Forelimb muscle (tissue), 1 donor: ENCODE data around the gene RAET1L. TPM values are rescaled to one million over a fixed set of nuclear protein-coding genes. Genes with fewer than 3 reads are reported as not detected.
"Not testable (repeated sequence)": the region's sequence is repeated elsewhere in the genome, so short reads cannot be mapped to it uniquely, and the experiment has no call there.

ENCODE experiments used
- DNase-seq: peaks from one replicate; pipeline ENCODE4 v3.0.0-alpha.2; 2013; ENCODE audit warnings: low read depth
- polyA plus RNA-seq: library from polyadenylated mRNA; unstranded; fragments of 120-200 nt; gene quantifications from one replicate; pipeline ENCODE4 v1.2.1, GENCODE V29; 2013; ENCODE audit not compliant: insufficient read length

Gene RAET1L
- polyA plus RNA-seq, 1 donor, result not detected

- DNase-seq, result no peak
Observed at GRCh38 chr6:150044621-150045145, 19.4 kb upstream of the RAET1L start.

DNA sequence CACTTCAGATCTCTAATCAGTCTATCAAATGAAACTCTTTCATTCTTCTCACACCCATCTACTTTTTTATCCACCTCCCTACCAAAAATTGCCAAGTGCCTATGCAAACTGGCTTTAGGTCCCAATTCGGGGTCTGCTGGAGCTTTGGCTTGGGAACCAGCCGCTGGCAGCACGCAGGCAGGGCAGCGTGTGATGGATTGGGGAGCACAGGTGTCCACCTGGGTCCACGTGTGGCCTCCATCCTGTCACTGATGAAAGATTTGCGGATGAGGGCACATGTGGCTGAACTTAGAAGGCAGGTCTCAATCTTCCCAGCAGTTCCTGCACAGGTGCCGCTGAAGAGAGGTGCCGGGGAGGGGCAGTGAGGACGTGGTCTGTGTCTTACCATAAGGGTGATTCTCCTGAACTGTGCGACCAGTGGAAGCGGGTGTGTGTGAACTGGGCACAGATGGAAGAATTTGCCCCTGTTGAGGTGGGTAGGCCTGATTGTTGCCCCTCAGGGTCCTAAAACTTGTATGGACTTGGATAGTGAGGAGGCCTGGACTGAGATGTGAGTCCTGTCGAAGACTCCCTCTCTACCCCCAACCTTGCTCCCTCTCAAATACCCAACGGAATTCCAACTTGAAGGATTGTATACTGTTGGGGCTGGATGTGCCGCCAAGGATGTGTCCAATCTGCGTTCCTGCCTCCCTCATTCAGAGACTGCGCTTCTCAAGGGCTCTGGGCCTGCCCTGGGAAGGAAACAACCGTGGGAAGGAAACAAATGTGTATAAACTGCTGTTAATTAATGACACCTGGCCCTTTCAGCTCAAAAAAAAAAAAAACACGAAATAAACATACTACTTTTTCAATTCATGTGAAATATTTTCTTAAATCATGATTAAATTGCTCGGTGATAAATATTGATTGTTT is 18.4 kb upstream of the RAET1L start:
- DNase-seq, result no peak

DNA sequence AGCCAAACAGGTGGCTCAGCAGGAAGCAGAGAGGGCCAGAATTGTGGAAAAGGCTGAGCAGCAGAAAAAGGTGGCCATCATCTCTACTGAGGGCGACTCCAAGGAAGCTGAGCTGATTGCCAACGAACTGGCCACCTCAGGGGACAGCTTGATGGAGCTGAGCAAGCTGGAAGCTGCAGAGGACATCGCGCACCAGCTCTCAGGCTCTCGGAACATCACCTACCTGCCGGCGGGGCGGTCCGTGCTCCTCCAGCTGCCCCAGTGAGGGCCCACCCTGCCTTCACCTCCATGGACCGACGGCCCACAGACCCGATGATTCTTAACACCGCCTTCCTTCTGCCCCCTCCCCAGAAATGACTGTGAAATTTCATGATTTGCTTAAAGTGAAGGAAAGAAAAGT is 17.8 kb upstream of the RAET1L start:
- no peak for DNase-seq

DNA sequence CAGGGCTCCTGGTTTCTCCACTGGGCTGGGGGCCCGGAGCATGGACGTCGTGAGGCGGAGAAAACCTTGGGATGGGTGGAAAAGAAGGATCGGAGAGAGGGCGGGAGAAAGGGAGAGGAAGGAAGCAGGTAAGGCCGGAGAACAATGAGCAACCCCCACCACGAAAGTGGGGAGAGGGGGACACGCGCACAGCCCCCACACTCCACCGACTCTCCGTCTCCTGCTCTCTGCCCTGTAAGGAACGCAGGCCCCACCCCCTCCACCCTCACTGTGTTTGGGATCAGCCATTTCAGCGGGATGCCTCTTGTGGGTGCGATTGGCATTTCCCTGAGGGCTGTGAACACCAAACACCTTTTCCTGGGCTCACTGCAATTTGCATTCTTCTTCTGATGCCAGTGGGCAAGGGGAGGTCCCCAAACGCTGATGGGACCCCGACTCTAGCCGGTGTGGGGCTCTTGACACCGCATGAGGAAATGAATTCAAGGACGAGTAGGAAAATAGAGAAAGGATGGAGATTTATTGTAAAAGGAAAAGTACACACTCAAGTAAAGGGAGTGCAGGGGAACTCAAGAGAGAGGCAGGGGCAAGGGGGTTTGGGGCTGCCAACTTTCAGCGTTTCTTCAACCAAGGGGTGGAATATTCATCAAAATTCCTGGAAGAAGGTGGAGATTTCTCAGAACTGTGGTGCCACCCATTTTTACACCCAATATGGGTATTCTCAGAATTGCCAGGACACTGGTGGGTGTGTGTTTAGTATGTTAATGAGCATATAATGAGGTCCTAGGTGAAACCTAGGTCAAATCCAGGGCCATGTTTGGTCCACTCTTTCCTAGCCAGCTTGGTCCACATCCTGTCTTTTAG is 13.1 kb upstream of the RAET1L start:
- DNase-seq, result no peak

DNA sequence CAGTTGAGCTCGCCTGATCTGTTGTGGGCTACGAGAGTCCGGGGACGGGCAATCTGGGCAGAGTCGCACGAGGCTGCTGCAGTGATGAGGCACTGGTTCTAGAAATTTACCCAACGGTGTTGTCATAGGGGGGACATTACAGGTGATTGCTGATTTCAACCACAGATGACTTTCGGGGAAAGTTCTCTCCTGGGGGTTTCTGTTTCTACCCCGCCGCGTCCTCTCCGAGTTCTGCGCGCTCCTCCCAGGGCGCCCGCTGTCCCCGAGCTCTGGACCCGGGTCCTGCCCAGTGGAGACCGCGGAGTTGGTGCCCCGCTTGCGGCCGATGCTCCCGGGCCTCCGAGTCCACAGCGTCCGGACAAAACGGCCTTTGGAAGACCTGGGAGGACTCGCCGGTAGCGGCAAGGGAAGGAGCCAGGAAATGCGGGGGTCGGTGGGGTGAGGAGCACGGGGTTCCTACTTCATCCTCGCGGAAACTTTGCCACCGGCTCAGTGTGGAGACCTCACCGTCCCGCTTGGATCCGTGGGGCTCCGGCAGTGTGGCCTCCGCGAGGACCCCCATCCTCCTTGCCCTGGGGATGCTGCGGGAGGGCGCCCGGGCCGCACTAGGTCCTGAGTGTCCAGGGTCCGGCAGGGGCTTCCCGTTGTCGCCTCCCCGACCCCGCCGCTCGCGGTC is 12.3 kb upstream of the RAET1L start:
- DNase-seq, result no peak

GRCh38 chr6:150036081-150036480 is 10.7 kb upstream of the RAET1L start:
- no peak for DNase-seq

- no peak for DNase-seq
Observed at GRCh38 chr6:150033207-150033771, 8.0 kb upstream of the RAET1L start.

- DNase-seq, result no peak
Observed at GRCh38 chr6:150032598-150032997, 7.3 kb upstream of the RAET1L start.

DNA sequence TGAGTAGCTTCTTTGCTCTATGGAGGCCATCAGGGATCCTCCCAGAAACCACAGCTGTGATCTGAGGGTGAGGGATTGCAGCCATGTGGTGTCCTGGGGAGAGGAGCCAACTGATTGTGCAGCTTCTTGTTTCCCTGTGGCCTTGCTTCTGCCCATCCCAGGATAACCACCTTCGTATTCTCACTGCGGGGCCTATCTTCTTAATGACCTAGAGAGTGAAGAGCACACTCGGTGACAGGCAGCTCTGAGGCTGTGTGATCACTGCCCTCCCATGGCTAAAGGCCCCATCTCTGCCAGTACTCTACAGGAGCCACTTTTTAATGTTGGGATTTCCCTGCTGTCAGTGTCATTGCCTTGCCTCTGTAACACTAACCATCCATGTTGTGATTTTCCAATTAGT is 5.3 kb upstream of the RAET1L start:
- no peak for DNase-seq

DNA sequence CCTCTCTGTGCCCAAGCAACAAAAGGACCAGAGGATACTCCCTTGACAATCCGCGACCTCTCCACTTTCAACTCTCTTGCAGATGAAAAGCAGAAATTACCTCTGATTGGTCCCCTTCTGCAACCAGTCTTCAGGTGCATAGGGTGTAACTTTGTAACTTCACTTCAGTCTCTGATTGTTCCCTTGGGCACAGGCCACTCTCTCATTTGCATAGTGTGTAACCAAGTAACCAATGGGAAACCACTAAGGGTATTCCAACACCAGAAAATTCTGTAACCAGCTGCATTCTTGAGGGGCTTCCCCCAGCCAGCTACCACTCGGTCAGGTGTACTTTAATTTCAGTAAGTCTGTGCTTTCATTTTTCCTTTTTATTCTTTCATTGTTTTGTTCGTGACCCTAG is 4.4 kb upstream of the RAET1L start:
- DNase-seq, result no peak

- no peak for DNase-seq
Observed at GRCh38 chr6:150029276-150029675, 3.9 kb upstream of the RAET1L start.

DNA sequence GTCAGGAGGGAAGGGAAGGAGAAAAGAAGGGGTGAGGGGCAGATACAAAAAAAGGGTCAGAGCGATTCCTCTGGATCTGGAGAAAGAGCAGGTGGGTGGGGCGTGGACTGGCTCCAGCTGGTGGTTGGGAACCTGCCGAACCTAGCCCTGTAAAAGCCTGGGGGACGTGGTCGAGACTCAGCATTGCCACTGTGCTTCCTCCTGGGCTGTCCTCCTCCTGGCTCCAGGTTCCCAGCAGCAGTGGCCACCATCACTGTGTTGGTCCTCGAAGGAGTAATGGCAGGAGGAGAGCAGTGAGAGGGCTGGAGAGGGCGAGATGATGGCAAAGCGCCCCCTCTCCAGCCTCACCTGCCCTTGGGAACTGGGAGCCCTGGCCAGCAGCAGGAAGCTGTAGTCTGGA is 3.5 kb upstream of the RAET1L start:
- DNase-seq, result no peak

GRCh38 chr6:150027806-150028565 is 2.7 kb upstream of the RAET1L start:
- no peak for DNase-seq

- no peak for DNase-seq
Observed at GRCh38 chr6:150026976-150027805, 1.9 kb upstream of the RAET1L start.

DNA sequence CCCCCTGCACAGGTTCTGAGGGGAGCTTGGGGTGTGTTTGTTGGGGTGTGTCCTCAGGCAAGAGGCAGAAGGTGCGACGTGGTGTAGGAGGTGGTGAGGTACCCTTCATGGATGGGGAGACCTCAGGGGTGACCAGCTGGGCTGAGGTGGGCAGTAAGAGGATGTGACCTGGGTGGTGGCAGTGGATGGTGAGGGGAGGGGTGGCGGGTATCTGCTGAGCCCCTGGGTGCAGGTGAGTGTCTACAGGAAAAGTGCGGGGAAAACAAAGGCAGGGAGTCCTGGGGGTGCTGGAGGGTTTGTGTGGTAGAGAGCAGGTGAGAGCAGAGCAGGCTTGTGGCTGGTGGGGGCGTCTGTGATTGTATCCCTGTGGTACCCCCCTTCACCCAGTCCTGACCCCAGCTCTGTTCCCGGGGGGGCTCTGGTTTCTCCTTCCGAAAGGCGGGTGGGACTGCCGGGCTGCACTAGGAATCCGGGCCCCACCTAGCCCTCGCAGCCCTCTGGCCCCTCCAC is 631 bp downstream of the RAET1L start:
- DNase-seq, result no peak

GRCh38 chr6:150024021-150024420 is 1.3 kb downstream of the RAET1L start:
- DNase-seq, result not testable (repeated sequence)

DNA sequence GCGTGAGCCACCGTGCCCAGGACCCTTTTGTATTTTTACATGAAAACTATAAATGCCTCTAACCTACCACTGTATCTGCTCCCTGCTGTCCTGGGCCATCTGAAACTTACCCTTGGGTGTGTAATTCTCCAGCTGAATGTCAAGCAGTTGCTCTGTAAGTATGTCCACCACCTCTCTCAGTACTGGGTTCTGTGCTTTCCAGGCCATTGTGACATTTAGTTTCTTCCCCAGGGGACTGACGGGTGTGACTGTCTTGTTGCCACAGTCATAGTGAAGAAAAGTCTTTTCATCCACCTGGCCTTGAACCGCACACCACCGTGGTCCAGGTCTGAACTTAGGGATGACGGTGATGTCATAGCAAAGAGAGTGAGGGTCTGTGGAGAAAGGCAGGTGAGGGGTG is 3.5 kb downstream of the RAET1L start:
- DNase-seq, result not testable (repeated sequence)

DNA sequence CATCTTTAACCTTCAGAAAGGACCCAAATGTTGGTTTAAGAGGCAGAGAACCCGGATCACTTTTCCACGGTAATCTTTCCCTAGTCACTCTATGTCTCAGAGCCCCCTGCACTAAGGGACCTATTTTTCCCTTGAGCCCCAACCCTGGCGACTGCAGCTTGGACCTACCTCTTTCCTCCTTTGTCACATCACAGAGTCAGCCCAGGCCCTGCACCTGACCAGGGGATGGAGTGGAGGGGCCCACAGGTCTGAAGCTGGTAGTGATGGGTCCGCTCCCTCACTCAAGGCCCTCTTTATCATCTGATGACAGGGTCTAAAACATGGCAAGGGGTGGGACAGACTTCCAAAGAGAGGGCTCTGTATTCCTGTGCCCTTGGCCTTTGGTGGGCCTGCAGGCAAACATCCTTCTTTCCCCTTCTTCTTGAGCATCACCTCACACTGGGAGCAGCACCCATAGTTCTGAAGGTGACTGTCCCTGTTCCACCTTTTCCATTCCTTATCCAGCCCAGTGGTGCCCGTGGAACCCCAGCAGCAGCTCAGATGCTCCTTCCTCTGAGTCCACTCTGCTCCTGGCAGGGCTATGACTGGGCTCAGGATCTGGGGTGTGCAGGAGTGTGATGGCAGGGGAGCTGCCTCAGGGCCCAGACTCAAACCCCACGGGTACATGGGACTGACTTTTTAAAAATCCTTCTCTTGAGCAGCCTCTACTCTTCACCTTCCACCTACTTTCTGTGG is 6.3 kb downstream of the RAET1L start:
- no peak for DNase-seq

GRCh38 chr6:150017186-150017521 is 8.2 kb downstream of the RAET1L start:
- not testable (repeated sequence) for DNase-seq
